ENCODE results near the gene NTM.

- TF ChIP-seq CTCF (IDR thresholded peaks at IDR 0.05) (no peak), POLR2A (IDR thresholded peaks at IDR 0.05) (no peak)
Observed at GRCh38 chr11:131815590-131815989, 445.2 kb downstream of the NTM start.
